Kasumi-1 (cell line): ENCODE data around the gene FCMR.
A peak's percentile ranks its signal among the peaks of the same experiment; 100 is the strongest.

Experiments
- DNase-seq, 2 experiments: peaks; one replicate each; lab custom pipeline; 2025; lab: John Stamatoyannopoulos, UW

The FCMR gene

GRCh38 chr1:206899717-206900116, 22.0 kb downstream of the FCMR start:
- no peak for DNase-seq

- DNase-seq = no peak
Measured at GRCh38 chr1:206898915-206899431, 22.8 kb downstream of the FCMR start.

GRCh38 chr1:206898089-206898914, 23.4 kb downstream of the FCMR start:
- no peak for DNase-seq

GRCh38 chr1:206897175-206897574, 24.6 kb downstream of the FCMR start, which contains the start of gene IL24:
Gene IL24, plus strand, starts transcription at chr1:206897443. Its CDS starts 390 bp downstream, at chr1:206897833.
- DNase-seq = no peak

- no peak for DNase-seq
Measured at GRCh38 chr1:206896261-206896660, 25.5 kb downstream of the FCMR start.

GRCh38 chr1:206895837-206896242, 25.9 kb downstream of the FCMR start:
- DNase-seq = no peak

GRCh38 chr1:206895325-206895724, 26.4 kb downstream of the FCMR start:
- DNase-seq = no peak

DNA sequence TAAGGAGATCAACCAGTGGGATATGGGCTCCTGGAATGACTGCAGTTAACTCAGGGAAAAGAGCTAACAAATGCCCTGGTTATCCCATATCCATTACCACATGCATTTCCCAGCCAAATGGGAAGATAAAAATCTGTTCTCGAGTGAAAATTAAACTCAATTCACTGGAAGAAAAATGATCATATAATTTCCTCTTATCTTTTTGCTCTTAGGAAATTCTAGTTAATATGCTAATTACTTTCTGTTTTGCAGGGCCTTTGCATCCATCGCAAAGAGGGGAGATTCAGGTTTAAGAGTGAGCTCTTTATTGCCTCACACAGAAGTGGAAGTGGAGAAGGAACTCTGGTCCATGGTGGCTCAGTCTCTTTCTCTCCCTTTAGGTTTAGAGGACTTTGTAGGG, 28.4 kb downstream of the FCMR start:
- no peak for DNase-seq

DNA sequence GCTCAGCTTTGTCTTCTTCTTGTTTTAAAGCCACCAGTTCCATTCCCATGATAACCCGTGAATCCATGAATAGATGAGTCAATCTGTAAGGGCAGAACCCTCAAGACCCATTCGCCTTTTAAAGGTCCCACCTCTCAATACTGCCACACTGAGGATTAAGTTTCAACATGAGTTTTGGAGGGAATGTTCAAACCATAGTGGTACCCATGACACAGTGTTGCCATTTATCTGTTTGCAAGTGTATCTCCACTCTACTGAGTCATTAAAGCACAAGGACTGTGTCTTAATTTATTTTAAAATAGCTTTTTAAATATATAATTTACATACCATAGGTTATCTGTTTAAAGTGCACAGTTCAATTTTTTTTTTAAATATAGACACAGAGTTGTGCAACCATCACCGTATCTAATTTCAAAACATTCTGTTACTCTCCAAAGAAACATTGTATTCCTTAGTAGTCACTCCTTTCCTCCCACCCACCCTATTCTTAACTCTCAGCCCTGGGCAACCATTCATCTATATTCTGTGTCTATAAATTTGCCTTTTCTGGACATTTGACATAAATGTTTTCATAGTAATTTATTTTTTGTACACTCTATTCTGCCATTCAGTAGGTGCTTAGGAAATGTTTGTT, 29.3 kb downstream of the FCMR start:
- DNase-seq = no peak

- no peak for DNase-seq
Measured at GRCh38 chr1:206891412-206891811, 30.3 kb downstream of the FCMR start.

- DNase-seq = no peak
Measured at GRCh38 chr1:206890125-206891060, 31.3 kb downstream of the FCMR start.

GRCh38 chr1:206887701-206888100, 34.0 kb downstream of the FCMR start:
- no peak for DNase-seq

- no peak for DNase-seq
Measured at GRCh38 chr1:206886831-206887230, 34.9 kb downstream of the FCMR start.

DNA sequence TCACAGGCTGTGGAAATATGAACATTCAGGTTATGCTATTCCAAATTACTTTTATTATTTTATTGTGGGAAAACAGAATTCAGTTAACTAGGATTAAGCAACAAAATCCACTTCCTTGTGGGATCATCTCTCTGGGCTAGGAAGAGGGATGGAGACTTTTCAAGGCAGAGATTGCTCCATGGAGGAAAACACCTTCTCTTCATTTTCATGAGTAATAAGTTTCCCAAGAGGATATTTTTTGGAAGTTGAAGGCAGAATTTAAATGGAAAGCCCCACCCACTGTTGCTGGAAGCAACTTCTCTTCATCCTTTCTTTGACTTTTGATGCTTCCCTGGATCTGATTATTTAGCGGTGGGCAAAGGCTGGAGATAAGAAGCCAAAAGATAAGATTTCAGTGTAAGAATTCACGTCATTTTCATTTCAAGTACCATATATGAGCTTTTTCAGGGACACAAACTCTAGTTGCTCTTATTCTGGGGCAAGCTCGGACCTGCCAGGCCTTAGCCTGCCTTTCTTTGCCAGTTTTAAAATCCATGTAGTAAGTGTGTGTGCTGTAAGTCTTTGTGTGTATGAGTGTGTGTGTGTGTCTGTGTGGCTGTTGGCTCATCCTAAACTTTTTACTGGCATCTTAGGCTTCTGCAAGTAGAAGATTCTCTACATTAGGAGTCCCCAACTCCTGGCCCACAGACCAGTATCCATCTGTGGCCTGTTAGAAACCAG, 36.2 kb downstream of the FCMR start:
- no peak for DNase-seq

DNA sequence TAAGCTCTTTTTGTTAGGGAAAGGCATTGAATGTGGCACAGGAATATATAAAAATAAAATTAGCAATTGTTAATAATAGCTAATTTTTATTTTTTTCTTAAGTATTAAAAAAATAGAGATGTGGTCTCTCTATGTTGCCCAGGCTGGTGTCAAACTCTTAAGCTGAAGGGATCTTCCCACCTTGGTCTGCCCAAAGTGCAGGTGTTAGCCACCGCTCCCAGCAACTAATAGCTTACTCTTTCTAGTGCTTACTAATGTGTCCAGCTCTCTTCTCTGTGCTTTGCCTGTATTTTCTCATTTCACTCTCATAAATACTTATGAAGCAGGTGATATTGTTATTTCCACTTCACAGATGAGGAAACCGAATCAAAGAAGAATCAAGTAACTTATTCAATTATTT, 37.9 kb downstream of the FCMR start:
- no peak for DNase-seq

- no peak for DNase-seq
Measured at GRCh38 chr1:206883160-206883559, 38.6 kb downstream of the FCMR start.

DNA sequence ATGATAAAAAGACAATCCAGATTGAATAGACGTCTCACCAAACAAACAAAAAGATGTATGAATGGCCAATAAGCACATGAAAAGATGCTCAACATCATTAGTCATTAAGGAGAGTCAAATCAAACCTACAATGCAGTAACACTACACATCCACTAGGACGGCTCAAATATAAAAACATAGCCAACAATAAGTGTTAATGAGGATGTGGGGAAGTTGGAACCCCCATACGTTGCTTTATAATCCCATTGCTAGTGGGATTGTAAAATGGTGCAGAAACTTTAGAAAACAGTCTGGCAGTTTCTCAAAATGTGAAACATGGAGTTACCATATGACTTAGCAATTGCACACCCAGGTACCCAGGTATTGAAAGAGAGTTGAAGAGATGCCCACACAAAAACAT, 39.2 kb downstream of the FCMR start:
- DNase-seq = peak in 1 of 2 experiments; percentile 3

GRCh38 chr1:206880314-206880713, 41.4 kb downstream of the FCMR start:
- DNase-seq = no peak

DNA sequence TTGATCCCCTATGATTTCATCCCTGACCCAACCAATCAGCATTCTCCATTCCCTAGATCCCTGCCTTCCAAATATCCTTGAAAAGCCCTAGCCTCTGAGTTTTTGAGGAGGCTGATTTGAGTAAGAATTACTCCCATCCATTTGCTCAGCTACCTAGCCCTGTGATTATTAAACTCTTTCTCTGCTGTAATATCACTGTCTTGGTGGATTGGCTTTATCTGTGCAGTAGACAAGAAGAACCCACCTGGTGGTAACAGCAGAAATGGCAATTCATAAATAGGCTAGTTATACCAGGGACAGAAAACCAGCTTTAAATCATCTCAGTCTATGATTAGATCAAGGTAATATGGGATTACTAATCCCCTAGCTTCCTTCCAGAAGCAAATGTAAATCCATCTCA, 43.3 kb downstream of the FCMR start:
- DNase-seq = peak; percentile 7 to 16

DNA sequence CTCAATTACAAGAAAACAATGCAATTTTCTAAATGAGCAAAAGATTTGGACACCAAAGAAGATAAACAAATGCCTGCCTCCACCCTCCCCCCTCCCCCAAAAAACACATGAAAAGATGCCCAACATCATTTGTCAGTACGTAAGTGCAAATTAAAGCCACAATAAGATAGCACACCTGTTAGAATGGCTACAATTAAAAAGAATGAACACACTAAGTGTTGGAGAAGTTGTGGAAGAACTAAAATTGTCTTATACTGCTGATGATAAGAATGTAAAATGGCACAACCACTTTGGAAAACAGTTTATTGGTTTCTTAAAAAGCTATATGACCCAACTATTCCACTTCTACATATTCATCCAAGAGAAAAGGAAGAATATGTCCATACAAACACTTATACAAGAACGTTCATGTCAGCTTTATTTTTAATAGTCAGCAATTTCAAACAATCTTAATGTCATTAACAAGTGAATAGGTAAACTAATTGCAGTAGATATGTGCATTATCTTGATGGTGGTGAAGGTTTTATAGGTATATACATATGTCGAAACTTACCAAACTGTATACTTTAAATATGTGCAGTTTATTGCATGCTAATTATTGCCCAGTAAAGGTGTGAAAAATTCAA, 45.9 kb downstream of the FCMR start:
- DNase-seq = no peak

GRCh38 chr1:206873603-206874188, 48.0 kb downstream of the FCMR start:
- no peak for DNase-seq
